CD4-positive, alpha-beta T cell treated with Interleukin-4 for 4 hours (primary cell): ENCODE measurements around the gene PTGES2.
"Not testable (repeated sequence)": the region's sequence is repeated elsewhere in the genome, so short reads cannot be mapped to it uniquely, and the experiment has no call there.

Source experiments
- DNase-seq: peaks from one replicate; pipeline ENCODE4 v3.0.0-alpha.2; 2020

PTGES2 gene

GRCh38 chr9:128084746-128085145 is 42.8 kb downstream of the PTGES2 start:
- no peak for DNase-seq

- no peak for DNase-seq
Observed at GRCh38 chr9:128082151-128082550, 45.4 kb downstream of the PTGES2 start.

- no peak for DNase-seq
Observed at GRCh38 chr9:128081056-128081455, 46.5 kb downstream of the PTGES2 start.

GRCh38 chr9:128080206-128080605 is 47.3 kb downstream of the PTGES2 start:
- no peak for DNase-seq

GRCh38 chr9:128078504-128079434 is 48.8 kb downstream of the PTGES2 start:
- no peak for DNase-seq

GRCh38 chr9:128077847-128078503 is 49.6 kb downstream of the PTGES2 start:
- DNase-seq: no peak

GRCh38 chr9:128073253-128073886 is 54.2 kb downstream of the PTGES2 start:
- no peak for DNase-seq

- peak; percentile 69 for DNase-seq
Observed at GRCh38 chr9:128072144-128073021, 55.1 kb downstream of the PTGES2 start.

- not testable (repeated sequence) for DNase-seq
Observed at GRCh38 chr9:128071475-128071874, 56.1 kb downstream of the PTGES2 start.

- DNase-seq: no peak
Observed at GRCh38 chr9:128070874-128071273, 56.7 kb downstream of the PTGES2 start.
